Measurements from ENCODE around the gene AHNAK. TPM values are rescaled to one million over a fixed set of nuclear protein-coding genes. Genes with fewer than 3 reads are reported as not detected.

The AHNAK gene
- total RNA-seq, 4 donors from 2014 or later, result 1,278 to 2,374 (median 1,866) TPM

DNA sequence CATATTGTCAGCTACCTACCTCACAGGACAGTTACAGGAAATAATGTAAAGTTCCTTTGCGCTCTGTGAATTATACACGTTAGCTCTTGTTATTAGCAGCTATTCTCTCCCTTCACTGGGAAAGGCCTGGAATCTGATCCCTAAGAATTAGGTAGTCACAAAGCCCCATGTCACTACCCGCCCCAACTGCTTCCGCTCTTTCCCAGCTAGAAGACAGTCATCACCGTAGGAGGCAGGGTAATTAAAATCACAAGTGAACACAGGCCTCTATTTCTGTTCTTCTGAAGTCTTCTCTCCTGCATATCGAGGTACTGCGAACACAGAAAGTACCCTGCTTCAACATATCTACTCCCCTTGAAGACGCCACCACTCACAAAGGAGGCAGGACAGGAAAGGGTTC lies 12.6 kb upstream of the AHNAK start:
- peak overlapping the region; percentile 88 to 97 (median 94) for H3K27ac ChIP-seq (replicated peaks in 1 of 4)
- H3K4me1 ChIP-seq, result peaks cover 53 to 92% (median 76%) of the 10 kb centered on the region in 4 donors
- H3K27me3 ChIP-seq, result no peaks in the 10 kb centered on the region
- peaks cover 11 to 52% (median 49%) of the 10 kb centered on the region in 4 donors for H3K36me3 ChIP-seq
- intact Hi-C loops (cut with DNase I), result loop anchor here (2.0 kb wide), 1 partner anchor 14 kb away; no protein-coding TSS in a partner anchor
- no peak for DNase-seq (ENCODE audit: extremely low spot score)
- WGBS, result 89% methylated on average over 8 of the region's 8 CpGs
- no peaks in the 10 kb centered on the region for H3K9me3 ChIP-seq
- peak overlapping the region in 1 of 4 donors; percentile 36 for H3K4me3 ChIP-seq
- TF ChIP-seq, protein P1, sequence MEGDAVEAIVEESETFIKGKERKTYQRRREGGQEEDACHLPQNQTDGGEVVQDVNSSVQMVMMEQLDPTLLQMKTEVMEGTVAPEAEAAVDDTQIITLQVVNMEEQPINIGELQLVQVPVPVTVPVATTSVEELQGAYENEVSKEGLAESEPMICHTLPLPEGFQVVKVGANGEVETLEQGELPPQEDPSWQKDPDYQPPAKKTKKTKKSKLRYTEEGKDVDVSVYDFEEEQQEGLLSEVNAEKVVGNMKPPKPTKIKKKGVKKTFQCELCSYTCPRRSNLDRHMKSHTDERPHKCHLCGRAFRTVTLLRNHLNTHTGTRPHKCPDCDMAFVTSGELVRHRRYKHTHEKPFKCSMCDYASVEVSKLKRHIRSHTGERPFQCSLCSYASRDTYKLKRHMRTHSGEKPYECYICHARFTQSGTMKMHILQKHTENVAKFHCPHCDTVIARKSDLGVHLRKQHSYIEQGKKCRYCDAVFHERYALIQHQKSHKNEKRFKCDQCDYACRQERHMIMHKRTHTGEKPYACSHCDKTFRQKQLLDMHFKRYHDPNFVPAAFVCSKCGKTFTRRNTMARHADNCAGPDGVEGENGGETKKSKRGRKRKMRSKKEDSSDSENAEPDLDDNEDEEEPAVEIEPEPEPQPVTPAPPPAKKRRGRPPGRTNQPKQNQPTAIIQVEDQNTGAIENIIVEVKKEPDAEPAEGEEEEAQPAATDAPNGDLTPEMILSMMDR (IDR thresholded peaks at IDR 0.05), result no peak
- TF ChIP-seq EP300 (IDR thresholded peaks at IDR 0.05), result no peak
- no peak for TF ChIP-seq POLR2AphosphoS5 (IDR thresholded peaks at IDR 0.05)
- no peak for TF ChIP-seq POLR2A (IDR thresholded peaks at IDR 0.05; ENCODE audit: low read depth)

- no peak for DNase-seq (ENCODE audit: extremely low spot score)
- peaks cover 59 to 98% (median 82%) of the 10 kb centered on the region in 4 donors for H3K4me1 ChIP-seq
- 87% methylated on average over 9 of the region's 9 CpGs for WGBS
- no peaks in the 10 kb centered on the region for H3K27me3 ChIP-seq
- H3K36me3 ChIP-seq, result peaks cover 11 to 47% (median 45%) of the 10 kb centered on the region in 4 donors
- TF ChIP-seq EP300 (IDR thresholded peaks at IDR 0.05) (no peak), POLR2A (IDR thresholded peaks at IDR 0.05; ENCODE audit: low read depth) (no peak), POLR2AphosphoS5 (IDR thresholded peaks at IDR 0.05) (no peak)
- TF ChIP-seq, protein P1 (IDR thresholded peaks at IDR 0.05), result no peak
- no peaks in the 10 kb centered on the region for H3K9me3 ChIP-seq
- no peak overlapping the region for H3K4me3 ChIP-seq
- peak overlapping the region; percentile 88 to 97 (median 94) for H3K27ac ChIP-seq (replicated peaks in 1 of 4)
- intact Hi-C loops (cut with DNase I), result loop anchor here (2.0 kb wide), 1 partner anchor 14 kb away; no protein-coding TSS in a partner anchor
Observed at GRCh38 chr11:62558669-62559068, 12.1 kb upstream of the AHNAK start.

GRCh38 chr11:62556875-62557631 lies 10.4 kb upstream of the AHNAK start:
- Histone ChIP-seq H3K27ac (replicated peaks in 1 of 4) (peak overlapping the region; percentile 93 to 97 (median 95)), H3K27me3 (no peaks in the 10 kb centered on the region), H3K9me3 (no peaks in the 10 kb centered on the region), H3K36me3 (peaks cover 11 to 32% (median 29%) of the 10 kb centered on the region in 4 donors), H3K4me3 (peak overlapping the region in 3 of 4 donors; percentile 21 to 32 (median 27)), H3K4me1 (peaks cover 73 to 99% (median 95%) of the 10 kb centered on the region in 4 donors)
- WGBS, result 39% methylated on average over 3 of the region's 3 CpGs
- no peak for DNase-seq (ENCODE audit: extremely low spot score)
- TF ChIP-seq POLR2AphosphoS5 (IDR thresholded peaks at IDR 0.05), result no peak
- TF ChIP-seq, protein P1 (IDR thresholded peaks at IDR 0.05), result no peak
- TF ChIP-seq POLR2A (IDR thresholded peaks at IDR 0.05; ENCODE audit: low read depth), result no peak
- no peak for TF ChIP-seq EP300 (IDR thresholded peaks at IDR 0.05)
- intact Hi-C loops (cut with DNase I), result no loop called here

DNA sequence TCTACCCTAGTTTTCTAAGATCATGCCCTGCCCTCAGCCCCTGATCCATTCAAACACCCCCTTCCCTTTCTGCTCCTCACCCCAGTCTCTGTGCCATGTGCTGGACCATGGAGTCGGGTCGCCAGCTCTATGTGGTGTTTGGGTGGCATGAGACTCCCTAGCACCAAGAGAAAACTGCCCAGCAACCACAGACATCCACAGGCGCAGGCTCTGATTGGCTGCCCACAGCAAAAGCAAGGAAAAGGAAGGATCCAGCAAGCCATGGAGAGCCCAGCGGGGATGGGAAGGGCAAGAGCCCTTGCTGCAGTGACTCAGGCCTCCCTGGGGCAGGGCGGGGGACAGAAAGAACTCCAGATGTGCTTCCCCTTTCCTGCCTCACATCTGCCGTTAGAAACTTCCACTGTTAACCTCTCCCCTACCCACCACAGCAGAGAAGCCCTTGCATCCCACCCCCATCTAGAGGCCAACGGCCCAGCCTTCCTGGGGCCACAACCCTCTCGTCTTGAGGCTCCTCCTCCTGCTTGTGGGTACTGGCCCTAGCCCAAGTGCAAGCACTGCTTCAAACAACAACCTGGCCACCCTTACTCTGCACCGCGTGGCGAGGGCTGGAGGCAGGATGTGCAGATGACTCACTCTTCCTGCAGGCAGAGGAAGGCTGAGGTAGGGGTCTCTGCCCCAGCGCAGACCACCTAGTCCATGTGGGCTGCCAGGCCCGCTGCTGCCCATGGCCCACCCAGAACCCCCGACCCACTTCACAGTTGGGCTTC lies 9.7 kb upstream of the AHNAK start:
- DNase-seq (ENCODE audit: extremely low spot score), result peak; percentile 97
- TF ChIP-seq POLR2AphosphoS5 (IDR thresholded peaks at IDR 0.05) (peak in 1 of 2 donors; percentile 71), EP300 (IDR thresholded peaks at IDR 0.05) (no peak)
- TF ChIP-seq, protein P1 (IDR thresholded peaks at IDR 0.05), result no peak
- peak overlapping the region; percentile 21 to 32 (median 29) for H3K4me3 ChIP-seq
- H3K36me3 ChIP-seq, result peaks cover 11 to 27% (median 24%) of the 10 kb centered on the region in 4 donors
- H3K27ac ChIP-seq (replicated peaks in 1 of 4), result peak overlapping the region; percentile 93 to 97 (median 95)
- 5% methylated on average over 12 of the region's 14 CpGs for WGBS
- intact Hi-C loops (cut with DNase I), result no loop called here
- H3K9me3 ChIP-seq, result no peaks in the 10 kb centered on the region
- no peaks in the 10 kb centered on the region for H3K27me3 ChIP-seq
- peaks cover 81 to 100% (median 96%) of the 10 kb centered on the region in 4 donors for H3K4me1 ChIP-seq

Measured in esophagus muscularis mucosa (tissue), 4 donors.